Panc1 (cell line): Measurements from ENCODE around the gene CFAP58. TPM values are rescaled to one million over a fixed set of nuclear protein-coding genes. Genes with fewer than 3 reads are reported as not detected.

ENCODE experiments used
- ATAC-seq: fragments of 200-7000 bp; cut with Tn5 transposase; 2 replicates; pipeline ENCODE4 v1.9.1; 2020; ENCODE audit warnings: mild to moderate bottlenecking, moderate library complexity
- BruUV-seq: library from RNA; stranded (reverse); fragments of 400-500 nt; replicated peaks from 2 replicates; lab custom pipeline; 2021; lab: Mats Ljungman, UMichigan
- CTCF ChIA-PET: fragments of 300-600 bp; sonication (Branson Sonifier 250); formaldehyde crosslinking; loops from one replicate; lab custom pipeline; 2022; ENCODE audit warnings: antibody characterized with exemption; lab: Charles Lee
- POLR2A ChIA-PET: fragments of 300-600 bp; sonication (Branson Sonifier 250); formaldehyde crosslinking; loops from one replicate; lab custom pipeline; 2022; ENCODE audit warnings: antibody characterized with exemption; lab: Charles Lee
- DNase-seq: peaks from one replicate; pipeline ENCODE4 v3.0.0-alpha.2; 2010; ENCODE audit warnings: low read depth, low spot score
- H3K27ac ChIP-seq: 2 replicates; pipeline ENCODE4 v1.5.1; 2011; ENCODE audit warnings: mild to moderate bottlenecking, low read length, inconsistent platforms
- H3K27me3 ChIP-seq: fragments of 200-500 bp; sonication (Bioruptor generic); 2 replicates; pipeline ENCODE4 v1.6.0; 2014; ENCODE audit warnings: low read length, inconsistent platforms; ENCODE audit not compliant: control insufficient read depth, insufficient read depth
- H3K36me3 ChIP-seq: fragments of 200-500 bp; sonication (Bioruptor generic); 2 replicates; pipeline ENCODE4 v1.5.1; 2014; ENCODE audit warnings: inconsistent platforms, mild to moderate bottlenecking, low read length, moderate library complexity; ENCODE audit not compliant: control insufficient read depth, insufficient read depth
- H3K4me1 ChIP-seq: 2 replicates; pipeline ENCODE4 v1.5.1; 2011; ENCODE audit warnings: inconsistent platforms, mild to moderate bottlenecking, low read length, moderate library complexity; ENCODE audit not compliant: control insufficient read depth, insufficient read depth
- H3K4me3 ChIP-seq, 2 experiments: 2 replicates each; pipeline ENCODE4 v1.5.1; 2011 to 2012; ENCODE audit warnings: low read depth in 2 of 2, low read length in 2 of 2, mild to moderate bottlenecking in 2 of 2, inconsistent platforms in 1 of 2, moderate library complexity in 1 of 2
- H3K9me3 ChIP-seq: fragments of 200-500 bp; sonication (Bioruptor generic); 2 replicates; pipeline ENCODE4 v1.5.1; 2014; ENCODE audit warnings: low read depth, mild to moderate bottlenecking, inconsistent platforms, low read length, moderate library complexity; ENCODE audit not compliant: control insufficient read depth, insufficient read depth
- POLR2AphosphoS5 ChIP-seq: IDR thresholded peaks from 2 replicates; pipeline ENCODE4 v1.6.1; 2012; ENCODE audit warnings: mild to moderate bottlenecking, low read depth, low read length, moderate library complexity
- SIN3A ChIP-seq: IDR thresholded peaks from 2 replicates; pipeline ENCODE4 v1.6.1; 2012; ENCODE audit warnings: low read depth, mild to moderate bottlenecking, low read length, moderate library complexity, borderline replicate concordance; ENCODE audit not compliant: insufficient read depth
- TCF7L2 ChIP-seq: IDR thresholded peaks from 2 replicates; pipeline ENCODE4 v1.6.1; 2011; ENCODE audit warnings: mild to moderate bottlenecking, low read depth, low read length, inconsistent platforms
- in situ Hi-C: cut with HindIII; loops from 2 replicates; pipeline ENCODE4 v1.10.0; 2016; ENCODE audit warnings: low sequenced_read_pairs, low pct_unique_long_range_greater_than_20kb
- intact Hi-C: fragments of 100-400 bp; cut with micrococcal nuclease; formaldehyde crosslinking; loops from one replicate; pipeline ENCODE4 v1.10.0; 2022; ENCODE audit not compliant: unreplicated experiment
- total RNA-seq: library from RNA; stranded (reverse); gene quantifications from one replicate; pipeline ENCODE4 v1.2.1, GENCODE V29; 2021; ENCODE audit not compliant: unreplicated experiment
- TF ChIP-seq, protein P1 (sequence below), 2 experiments: IDR thresholded peaks; 2 replicates each; pipeline ENCODE4 v1.6.1; 2011 to 2012; ENCODE audit warnings: low read depth in 2 of 2, control low read depth in 1 of 2, low read length in 1 of 2, mild to moderate bottlenecking in 1 of 2, moderate library complexity in 1 of 2; ENCODE audit not compliant: insufficient read depth in 1 of 2
- TF ChIP-seq, protein P2 (sequence below): fragments of 450-650 bp; IDR thresholded peaks from 2 replicates; pipeline ENCODE4 v1.5.1; 2017; ENCODE audit warnings: mild to moderate bottlenecking

The CFAP58 gene
- total RNA-seq, 1 experiment from 2014 or later, result 2.0 TPM

DNA sequence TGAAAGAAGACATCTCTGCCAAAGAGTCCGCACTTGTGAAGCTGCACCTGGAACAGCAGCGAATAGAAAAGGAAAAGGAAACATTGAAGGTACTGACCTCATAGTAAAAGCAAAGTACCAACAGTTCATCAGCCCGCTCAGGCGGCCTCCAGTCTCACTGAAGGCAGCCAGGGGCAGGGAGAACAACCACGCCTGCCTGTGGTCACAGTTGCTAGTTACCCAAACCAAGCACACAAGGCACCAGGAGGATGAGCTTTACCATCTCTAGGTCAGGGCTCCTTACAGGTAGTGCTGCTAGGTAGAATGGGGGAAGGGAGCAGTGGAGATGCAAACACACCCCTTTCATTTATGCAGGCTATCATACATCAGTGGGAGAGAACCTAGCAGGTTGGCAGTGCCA, 39.8 kb downstream of the CFAP58 start:
- ATAC-seq (peak; percentile 42; the same call in 1 of the 2 replicates), DNase-seq (no peak)
- in situ Hi-C loops (no loop called here), intact Hi-C loops (no loop called here)
- CTCF ChIA-PET, result no interaction called here
- H3K27ac ChIP-seq, result no peak overlapping the region
- peaks cover 36% of the 10 kb centered on the region for H3K27me3 ChIP-seq
- no peaks in the 10 kb centered on the region for H3K4me1 ChIP-seq
- H3K9me3 ChIP-seq, result no peaks in the 10 kb centered on the region
- no peaks in the 10 kb centered on the region for H3K36me3 ChIP-seq
- BruUV-seq, result no TSS peak
- POLR2A ChIA-PET, result no interaction called here
- TF ChIP-seq POLR2AphosphoS5 (no peak), SIN3A (no peak), TCF7L2 (no peak)
- TF ChIP-seq, protein P1, sequence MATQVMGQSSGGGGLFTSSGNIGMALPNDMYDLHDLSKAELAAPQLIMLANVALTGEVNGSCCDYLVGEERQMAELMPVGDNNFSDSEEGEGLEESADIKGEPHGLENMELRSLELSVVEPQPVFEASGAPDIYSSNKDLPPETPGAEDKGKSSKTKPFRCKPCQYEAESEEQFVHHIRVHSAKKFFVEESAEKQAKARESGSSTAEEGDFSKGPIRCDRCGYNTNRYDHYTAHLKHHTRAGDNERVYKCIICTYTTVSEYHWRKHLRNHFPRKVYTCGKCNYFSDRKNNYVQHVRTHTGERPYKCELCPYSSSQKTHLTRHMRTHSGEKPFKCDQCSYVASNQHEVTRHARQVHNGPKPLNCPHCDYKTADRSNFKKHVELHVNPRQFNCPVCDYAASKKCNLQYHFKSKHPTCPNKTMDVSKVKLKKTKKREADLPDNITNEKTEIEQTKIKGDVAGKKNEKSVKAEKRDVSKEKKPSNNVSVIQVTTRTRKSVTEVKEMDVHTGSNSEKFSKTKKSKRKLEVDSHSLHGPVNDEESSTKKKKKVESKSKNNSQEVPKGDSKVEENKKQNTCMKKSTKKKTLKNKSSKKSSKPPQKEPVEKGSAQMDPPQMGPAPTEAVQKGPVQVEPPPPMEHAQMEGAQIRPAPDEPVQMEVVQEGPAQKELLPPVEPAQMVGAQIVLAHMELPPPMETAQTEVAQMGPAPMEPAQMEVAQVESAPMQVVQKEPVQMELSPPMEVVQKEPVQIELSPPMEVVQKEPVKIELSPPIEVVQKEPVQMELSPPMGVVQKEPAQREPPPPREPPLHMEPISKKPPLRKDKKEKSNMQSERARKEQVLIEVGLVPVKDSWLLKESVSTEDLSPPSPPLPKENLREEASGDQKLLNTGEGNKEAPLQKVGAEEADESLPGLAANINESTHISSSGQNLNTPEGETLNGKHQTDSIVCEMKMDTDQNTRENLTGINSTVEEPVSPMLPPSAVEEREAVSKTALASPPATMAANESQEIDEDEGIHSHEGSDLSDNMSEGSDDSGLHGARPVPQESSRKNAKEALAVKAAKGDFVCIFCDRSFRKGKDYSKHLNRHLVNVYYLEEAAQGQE (IDR thresholded peaks at IDR 0.05; ENCODE audit: insufficient read depth in 1 of 2, low read depth in 2 of 2, low read length in 1 of 2), result no peak
- TF ChIP-seq, protein P2, sequence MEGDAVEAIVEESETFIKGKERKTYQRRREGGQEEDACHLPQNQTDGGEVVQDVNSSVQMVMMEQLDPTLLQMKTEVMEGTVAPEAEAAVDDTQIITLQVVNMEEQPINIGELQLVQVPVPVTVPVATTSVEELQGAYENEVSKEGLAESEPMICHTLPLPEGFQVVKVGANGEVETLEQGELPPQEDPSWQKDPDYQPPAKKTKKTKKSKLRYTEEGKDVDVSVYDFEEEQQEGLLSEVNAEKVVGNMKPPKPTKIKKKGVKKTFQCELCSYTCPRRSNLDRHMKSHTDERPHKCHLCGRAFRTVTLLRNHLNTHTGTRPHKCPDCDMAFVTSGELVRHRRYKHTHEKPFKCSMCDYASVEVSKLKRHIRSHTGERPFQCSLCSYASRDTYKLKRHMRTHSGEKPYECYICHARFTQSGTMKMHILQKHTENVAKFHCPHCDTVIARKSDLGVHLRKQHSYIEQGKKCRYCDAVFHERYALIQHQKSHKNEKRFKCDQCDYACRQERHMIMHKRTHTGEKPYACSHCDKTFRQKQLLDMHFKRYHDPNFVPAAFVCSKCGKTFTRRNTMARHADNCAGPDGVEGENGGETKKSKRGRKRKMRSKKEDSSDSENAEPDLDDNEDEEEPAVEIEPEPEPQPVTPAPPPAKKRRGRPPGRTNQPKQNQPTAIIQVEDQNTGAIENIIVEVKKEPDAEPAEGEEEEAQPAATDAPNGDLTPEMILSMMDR, result no peak
- H3K4me3 ChIP-seq, result no peak overlapping the region

DNA sequence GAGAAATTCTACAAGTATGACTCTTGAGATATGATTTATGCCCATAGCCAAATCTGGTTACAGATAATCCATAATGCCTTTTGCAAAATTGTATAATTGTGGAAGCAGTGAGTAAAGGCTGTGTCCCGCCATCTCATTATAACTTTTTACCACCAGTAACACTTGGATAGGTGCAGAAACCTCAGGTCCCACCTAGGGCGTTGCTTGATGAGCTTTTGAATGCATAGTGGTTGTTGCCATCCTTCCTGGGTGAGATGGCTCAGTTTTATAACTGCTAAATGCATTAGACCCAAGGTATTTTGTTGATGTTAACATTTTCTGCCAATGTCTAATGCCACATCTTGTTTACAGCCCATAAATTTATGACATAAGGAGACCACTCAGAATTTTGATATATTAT, 42.9 kb downstream of the CFAP58 start:
- H3K4me1 ChIP-seq, result no peaks in the 10 kb centered on the region
- POLR2A ChIA-PET, result no interaction called here
- TF ChIP-seq, protein P2, result no peak
- no peak for TF ChIP-seq SIN3A
- no peak for TF ChIP-seq POLR2AphosphoS5
- TF ChIP-seq, protein P1 (IDR thresholded peaks at IDR 0.05; ENCODE audit: insufficient read depth in 1 of 2, low read depth in 2 of 2, low read length in 1 of 2), result no peak
- TF ChIP-seq TCF7L2, result no peak
- intact Hi-C loops (no loop called here), in situ Hi-C loops (no loop called here)
- DNase-seq (no peak), ATAC-seq (no peak)
- H3K36me3 ChIP-seq, result no peaks in the 10 kb centered on the region
- peaks cover 29% of the 10 kb centered on the region for H3K27me3 ChIP-seq
- H3K4me3 ChIP-seq, result no peak overlapping the region
- BruUV-seq, result no TSS peak
- CTCF ChIA-PET, result no interaction called here
- no peak overlapping the region for H3K27ac ChIP-seq
- H3K9me3 ChIP-seq, result no peaks in the 10 kb centered on the region
